Heart left ventricle (tissue), 16 donors: ENCODE measurements around the gene TNFRSF11A. TPM values are rescaled to one million over a fixed set of nuclear protein-coding genes. Genes with fewer than 3 reads are reported as not detected.
A peak's percentile ranks its signal among the peaks of the same experiment; 100 is the strongest.

Experiments used
- ATAC-seq, 4 donors: fragments of 200-7000 bp; cut with Tn5 transposase; one replicate each; pipeline ENCODE4 v1.9.1; 2020 to 2022; ENCODE audit warnings: moderate library complexity in 4 of 4, mild to moderate bottlenecking in 3 of 4, moderate number of reproducible peaks in 1 of 4
- DNase-seq, 5 donors: peaks; one replicate each; pipeline ENCODE4 v3.0.0-alpha.2; 2020
- H3K27ac ChIP-seq, 12 donors: fragments of 200-600 bp; sonication (generic) in 4 of 12; one replicate each; pipeline versions ENCODE4 v1.5.0 to v1.8.0; 2016 to 2022; ENCODE audit warnings: mild to moderate bottlenecking in 2 of 12
- H3K27me3 ChIP-seq, 9 donors: fragments of 200-600 bp; sonication (generic) in 2 of 9; one replicate each; pipeline versions ENCODE4 v1.5.1 to v1.8.0; 2016 to 2022; ENCODE audit warnings: mild to moderate bottlenecking in 3 of 9
- H3K36me3 ChIP-seq, 9 donors: fragments of 200-600 bp; sonication (generic) in 2 of 9; one replicate each; pipeline versions ENCODE4 v1.5.0 to v1.8.0; 2018 to 2022; ENCODE audit warnings: mild to moderate bottlenecking in 2 of 9
- H3K4me1 ChIP-seq, 12 donors: fragments of 200-600 bp; sonication (generic) in 4 of 12; one replicate each; pipeline versions ENCODE4 v1.5.0 to v1.8.0; 2016 to 2022; ENCODE audit warnings: mild to moderate bottlenecking in 3 of 12
- H3K4me3 ChIP-seq, 12 donors: fragments of 200-600 bp; sonication (generic) in 4 of 12; one replicate each; pipeline versions ENCODE4 v1.5.0 to v1.8.0; 2017 to 2022; ENCODE audit warnings: mild to moderate bottlenecking in 9 of 12, moderate library complexity in 4 of 12
- H3K9me3 ChIP-seq, 12 donors: fragments of 200-600 bp; sonication (generic) in 4 of 12; one replicate each; pipeline versions ENCODE4 v1.5.0 to v1.8.0; 2016 to 2022; ENCODE audit warnings: mild to moderate bottlenecking in 1 of 12
- POLR2A ChIP-seq, 2 donors: fragments of 450-650 bp; IDR thresholded peaks; one replicate each; pipeline ENCODE4 v1.6.1; 2017; ENCODE audit warnings: antibody characterized with exemption in 2 of 2, mild to moderate bottlenecking in 2 of 2, moderate library complexity in 2 of 2
- WGBS, 4 donors: extraction: QIAGEN DNeasy Blood & Tissue Kit in 2 of 4; methylation state at CpG; one replicate each; pipeline versions ENCODE4 v1.1.5 to v1.1.7; 2013 to 2018; 5-methylcytosine and 5-hydroxymethylcytosine counted together
- intact Hi-C, 10 donors: fragments of 100-400 bp; cut with DNase I; formaldehyde crosslinking; loops; one replicate each; pipeline versions ENCODE4 v1.11.1 to v1.14.2; 2022
- polyA plus RNA-seq, 2 donors: library from polyadenylated mRNA; stranded (reverse); fragments of 200-250 nt; gene quantifications; one replicate each; pipeline ENCODE4 v1.2.3, GENCODE V29; 2013
- total RNA-seq, 9 donors: library from RNA; depleted of rRNA in 2 of 9; stranded (reverse); fragments of >200 nt in 2 of 9; fragmentation: NEBNext Ultra II Directional in 3 of 9; extraction: Animal tissue kit (Norgen Biotek cat#: 25700) in 3 of 9; gene quantifications; one replicate each; pipeline versions ENCODE4 v1.1.0 to v1.2.4, GENCODE V29; 2016 to 2023
- TF ChIP-seq, protein P1 (sequence below), 12 donors: fragments of 200-600 bp; sonication (generic) in 4 of 12; IDR thresholded peaks; one replicate each; pipeline versions ENCODE4 v1.5.0 to v1.8.0; 2018 to 2022; ENCODE audit warnings: antibody characterized with exemption in 12 of 12, mild to moderate bottlenecking in 5 of 12
- donor health status: ischemic (EF 13 %, LVEDD 7.1; RV severe dilation, severe dysfunction).
- donor health status: healthy with polysubstance abuse.
- donor health status: DM: no; HTN: yes; CAD: no.
- donor health status: DM: no; HTN: no; CAD: no.
- donor health status: ischemic (EF 25% LVEDD 6.9; RV normal size, moderate dysfunction).
- donor health status: ischemic (EF 25% LVEDD 5.7; RV mildly dilated, moderate dysfunction).
- donor health status: healthy.
- donor health status: DM: yes; HTN: yes; CAD: no.
- donor health status: ischemic (EF 35%, LVEDD 5.7; RV mildly dilated, moderate dysfunction).
- donor health status: nonischemic (EF 11% LVEDD 7.7; RV severe dilation, severe dysfunction).
- donor health status: DM: yes; HTN: yes; CAD: no.
- donor health status: PGD.
- donor health status: ischemic (EF 29% LVEDD 5.4; RV normal size, mild dysfunction).
- donor health status: nonischemic (EF 23%, LVEDD 6.1; RV moderate dilation, normal function).

Gene TNFRSF11A
- total and polyA plus RNA-seq, 11 donors: 0.16 to 5.0 (median 1.4) TPM

DNA sequence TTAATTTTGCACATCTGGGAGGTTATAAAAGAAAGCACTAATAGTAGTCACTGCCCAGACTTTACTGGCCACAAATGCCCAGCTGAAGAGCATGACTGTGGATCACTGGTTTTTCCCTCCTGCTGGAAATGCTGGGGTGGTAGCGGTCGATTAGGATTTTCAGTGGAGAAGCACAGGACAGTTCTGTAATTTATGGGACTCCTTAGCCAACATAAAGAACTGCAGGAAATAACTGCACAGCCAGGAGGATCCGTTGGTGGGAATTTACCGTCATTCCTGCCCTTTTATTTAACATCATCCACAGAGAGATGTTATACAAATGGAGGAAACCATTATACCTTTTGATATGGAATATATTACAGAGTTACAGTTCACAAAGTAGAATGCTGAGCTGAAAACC, 61.5 kb downstream of the TNFRSF11A start:
- H3K9me3 ChIP-seq: peaks cover 0 to 7% (median 0%) of the 10 kb centered on the region in 12 donors
- no peak overlapping the region for H3K27ac ChIP-seq
- peaks cover 0 to 6% (median 0%) of the 10 kb centered on the region in 12 donors for H3K4me1 ChIP-seq
- H3K27me3 ChIP-seq: peaks cover 0 to 8% (median 0%) of the 10 kb centered on the region in 9 donors
- 73 to 83% (median 76%) methylated on average over 4 of the region's 4 CpGs for WGBS, 4 donors
- ATAC-seq: no peak
- no peaks in the 10 kb centered on the region for H3K36me3 ChIP-seq
- TF ChIP-seq, protein P1, sequence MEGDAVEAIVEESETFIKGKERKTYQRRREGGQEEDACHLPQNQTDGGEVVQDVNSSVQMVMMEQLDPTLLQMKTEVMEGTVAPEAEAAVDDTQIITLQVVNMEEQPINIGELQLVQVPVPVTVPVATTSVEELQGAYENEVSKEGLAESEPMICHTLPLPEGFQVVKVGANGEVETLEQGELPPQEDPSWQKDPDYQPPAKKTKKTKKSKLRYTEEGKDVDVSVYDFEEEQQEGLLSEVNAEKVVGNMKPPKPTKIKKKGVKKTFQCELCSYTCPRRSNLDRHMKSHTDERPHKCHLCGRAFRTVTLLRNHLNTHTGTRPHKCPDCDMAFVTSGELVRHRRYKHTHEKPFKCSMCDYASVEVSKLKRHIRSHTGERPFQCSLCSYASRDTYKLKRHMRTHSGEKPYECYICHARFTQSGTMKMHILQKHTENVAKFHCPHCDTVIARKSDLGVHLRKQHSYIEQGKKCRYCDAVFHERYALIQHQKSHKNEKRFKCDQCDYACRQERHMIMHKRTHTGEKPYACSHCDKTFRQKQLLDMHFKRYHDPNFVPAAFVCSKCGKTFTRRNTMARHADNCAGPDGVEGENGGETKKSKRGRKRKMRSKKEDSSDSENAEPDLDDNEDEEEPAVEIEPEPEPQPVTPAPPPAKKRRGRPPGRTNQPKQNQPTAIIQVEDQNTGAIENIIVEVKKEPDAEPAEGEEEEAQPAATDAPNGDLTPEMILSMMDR (IDR thresholded peaks at IDR 0.05): no peak
- no peak for TF ChIP-seq POLR2A (IDR thresholded peaks at IDR 0.05)
- H3K4me3 ChIP-seq: no peak overlapping the region
- no peak for DNase-seq
- intact Hi-C loops: no loop called here

DNA sequence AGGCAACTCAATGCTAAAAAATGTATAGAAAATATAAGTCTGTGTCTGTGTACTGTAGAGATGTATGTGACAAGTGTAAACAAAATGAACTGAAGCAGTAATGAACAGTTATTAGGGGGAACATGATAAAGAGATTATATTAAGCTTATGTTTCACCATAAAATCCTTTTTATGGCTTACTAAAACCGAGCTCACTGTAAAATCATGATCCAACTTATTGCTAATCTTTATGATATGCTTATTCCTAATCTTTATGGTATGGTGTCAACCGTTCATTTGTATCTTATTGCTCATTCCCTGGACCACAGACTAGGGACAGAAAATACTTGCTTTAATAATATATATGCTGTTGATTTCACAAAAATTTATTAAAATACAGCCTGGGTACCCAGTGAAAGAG, 62.1 kb downstream of the TNFRSF11A start:
- Histone ChIP-seq H3K36me3 (no peaks in the 10 kb centered on the region), H3K4me1 (peaks cover 0 to 6% (median 0%) of the 10 kb centered on the region in 12 donors), H3K27ac (no peak overlapping the region), H3K9me3 (peaks cover 0 to 8% (median 0%) of the 10 kb centered on the region in 12 donors), H3K4me3 (no peak overlapping the region), H3K27me3 (peaks cover 0 to 8% (median 0%) of the 10 kb centered on the region in 9 donors)
- no peak for ATAC-seq
- TF ChIP-seq POLR2A (IDR thresholded peaks at IDR 0.05): no peak
- TF ChIP-seq, protein P1 (IDR thresholded peaks at IDR 0.05): no peak
- intact Hi-C loops: no loop called here
- 71 to 84% (median 81%) methylated on average over 2 of the region's 2 CpGs for WGBS, 4 donors
- no peak for DNase-seq

DNA sequence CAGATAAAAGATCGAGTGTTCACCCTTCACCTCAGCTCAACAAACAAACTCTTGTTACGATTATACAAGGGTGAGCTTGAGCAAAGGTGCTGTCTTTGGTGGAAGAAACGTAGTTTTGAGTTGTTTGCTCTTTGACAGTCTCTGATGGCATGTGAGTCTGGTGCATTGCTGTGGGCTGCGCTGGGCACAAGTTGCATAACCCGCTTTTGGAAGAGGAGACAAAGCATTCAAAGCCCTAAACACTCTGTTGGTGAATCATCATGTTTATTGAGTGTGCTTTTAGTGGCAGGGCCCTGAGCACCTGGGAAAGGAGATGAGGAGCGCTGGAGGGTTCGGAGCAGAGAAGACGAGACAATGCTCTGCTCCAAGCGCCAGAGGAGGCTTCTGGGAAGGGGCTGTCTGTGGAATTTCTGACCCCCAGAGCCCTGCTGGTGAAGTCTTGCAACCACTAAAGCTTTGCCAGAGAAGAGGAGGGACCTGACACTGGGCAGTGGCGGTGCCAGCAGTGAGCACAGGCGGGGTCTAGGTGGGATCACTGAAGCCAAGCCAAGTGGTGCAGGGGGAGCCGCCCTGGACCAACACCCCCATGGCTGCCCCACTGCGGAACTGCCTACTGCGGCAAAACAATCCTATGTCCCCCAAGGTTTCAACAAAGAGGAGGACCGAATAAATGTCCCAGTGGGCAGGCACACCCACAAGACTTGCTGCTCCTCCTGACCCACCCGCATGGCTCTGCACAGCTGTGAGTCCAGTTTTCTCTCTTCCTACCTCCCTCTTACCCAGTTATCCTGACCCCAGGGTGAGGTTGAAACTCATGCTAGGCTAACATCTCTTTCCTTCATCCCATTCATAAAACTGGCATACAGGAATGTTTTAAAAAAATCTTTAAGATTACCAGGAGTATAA, 64.0 kb downstream of the TNFRSF11A start:
- TF ChIP-seq, protein P1 (IDR thresholded peaks at IDR 0.05): no peak
- TF ChIP-seq POLR2A (IDR thresholded peaks at IDR 0.05): no peak
- DNase-seq: no peak
- Histone ChIP-seq H3K27ac (no peak overlapping the region), H3K4me3 (no peak overlapping the region), H3K4me1 (peaks cover 0 to 6% (median 0%) of the 10 kb centered on the region in 12 donors), H3K9me3 (peaks cover 0 to 8% (median 0%) of the 10 kb centered on the region in 12 donors), H3K27me3 (peaks cover 0 to 9% (median 0%) of the 10 kb centered on the region in 9 donors), H3K36me3 (no peaks in the 10 kb centered on the region)
- 90 to 94% (median 92%) methylated on average over 16 of the region's 16 CpGs for WGBS, 4 donors
- intact Hi-C loops: no loop called here
- no peak for ATAC-seq

DNA sequence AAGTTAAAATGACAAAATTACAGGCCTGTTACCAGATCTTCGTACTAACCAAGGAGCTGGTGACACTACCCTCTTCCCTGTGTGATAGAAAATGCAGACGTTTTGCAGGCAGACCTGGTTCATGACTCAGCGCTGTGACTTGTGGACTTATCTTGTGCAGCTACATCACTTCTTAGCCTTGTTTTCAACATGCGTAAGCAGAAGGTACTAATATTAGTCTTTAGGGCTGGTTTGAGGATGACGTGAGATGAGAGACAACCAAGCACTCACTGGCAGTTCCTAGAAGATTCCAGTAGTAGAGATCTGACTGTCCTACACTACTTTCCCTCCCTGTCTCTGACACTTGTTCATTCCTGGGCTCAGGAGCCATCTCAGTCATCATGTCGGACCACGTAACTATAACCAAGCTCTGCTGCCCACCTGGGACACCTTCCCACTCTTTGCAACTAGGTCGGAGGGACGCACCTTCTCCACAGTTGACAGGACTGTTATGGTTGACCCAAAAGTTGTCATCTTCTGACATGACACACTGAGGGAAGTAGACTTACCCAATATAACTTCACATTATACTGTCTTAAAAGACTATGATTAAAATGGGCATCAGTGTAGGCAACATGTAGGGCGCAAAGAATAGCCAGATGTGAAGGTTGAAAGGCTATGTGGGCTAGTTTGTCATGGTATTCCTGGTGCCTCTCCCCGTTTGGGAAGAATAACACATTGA, 64.8 kb downstream of the TNFRSF11A start:
- Histone ChIP-seq H3K27ac (no peak overlapping the region), H3K27me3 (peaks cover 0 to 8% (median 0%) of the 10 kb centered on the region in 9 donors), H3K4me3 (no peak overlapping the region), H3K9me3 (peaks cover 0 to 8% (median 0%) of the 10 kb centered on the region in 12 donors), H3K36me3 (no peaks in the 10 kb centered on the region), H3K4me1 (peaks cover 0 to 1% (median 0%) of the 10 kb centered on the region in 12 donors)
- 80 to 83% (median 81%) methylated on average over 11 of the region's 11 CpGs for WGBS, 4 donors
- intact Hi-C loops: loop anchor here in 1 of 10 donors (10.0 kb wide), 1 partner anchor 65 kb away; no protein-coding TSS in a partner anchor
- ATAC-seq (peak in 2 of 4 donors; percentile 70 to 79), DNase-seq (no peak)
- TF ChIP-seq, protein P1 (IDR thresholded peaks at IDR 0.05): no peak
- TF ChIP-seq POLR2A (IDR thresholded peaks at IDR 0.05): no peak
